ENCODE results near the gene UPF1.

Gene UPF1

GRCh38 chr19:18841400-18841799, 9.6 kb downstream of the UPF1 start:
- no peak for DNase-seq

- DNase-seq = no peak
These were observed 10.4 kb downstream of the UPF1 start for GRCh38 chr19:18842166-18842565.

GRCh38 chr19:18843960-18844359, 12.2 kb downstream of the UPF1 start:
- no peak for DNase-seq

- DNase-seq = no peak
These were observed 13.1 kb downstream of the UPF1 start for GRCh38 chr19:18844806-18845329.

GRCh38 chr19:18845961-18846360, 14.2 kb downstream of the UPF1 start:
- no peak for DNase-seq

GRCh38 chr19:18846862-18847548, 15.2 kb downstream of the UPF1 start:
- DNase-seq = peak; percentile 36 to 47

- DNase-seq = no peak
These were observed 16.0 kb downstream of the UPF1 start for GRCh38 chr19:18847549-18848463.

- no peak for DNase-seq
These were observed 17.3 kb downstream of the UPF1 start for GRCh38 chr19:18848878-18849661.

- DNase-seq = no peak
These were observed 18.2 kb downstream of the UPF1 start for GRCh38 chr19:18849838-18850400.

GRCh38 chr19:18850471-18851375, 19.0 kb downstream of the UPF1 start:
- no peak for DNase-seq

GRCh38 chr19:18851673-18852325, 20.0 kb downstream of the UPF1 start:
- DNase-seq = no peak

GRCh38 chr19:18852648-18853047, 20.9 kb downstream of the UPF1 start:
- DNase-seq = no peak

- no peak for DNase-seq
These were observed 22.1 kb downstream of the UPF1 start for GRCh38 chr19:18853755-18854427.

GRCh38 chr19:18854982-18855381, 23.2 kb downstream of the UPF1 start:
- no peak for DNase-seq

GRCh38 chr19:18855647-18856384, 24.1 kb downstream of the UPF1 start:
- DNase-seq = no peak

GRCh38 chr19:18856385-18857126, 24.8 kb downstream of the UPF1 start:
- DNase-seq = peak in 1 of 2 experiments; percentile 5

- no peak for DNase-seq
These were observed 25.5 kb downstream of the UPF1 start for GRCh38 chr19:18857223-18857622.

- DNase-seq = no peak
These were observed 27.3 kb downstream of the UPF1 start for GRCh38 chr19:18858906-18859646.
